ENCODE measurements around the gene DHDH.

Gene DHDH

GRCh38 chr19:48950830-48951519 is 17.5 kb downstream of the DHDH start:
- DNase-seq (ENCODE audit: extremely low read depth, low read depth) = no peak
- no peak for TF ChIP-seq CTCF (IDR thresholded peaks at IDR 0.05; ENCODE audit: low read depth, low read length, missing control alignments)

GRCh38 chr19:48953141-48953540 is 19.6 kb downstream of the DHDH start:
- no peak for TF ChIP-seq CTCF (IDR thresholded peaks at IDR 0.05; ENCODE audit: low read depth, low read length, missing control alignments)
- DNase-seq (ENCODE audit: extremely low read depth, low read depth) = no peak
- H3K4me3 ChIP-seq (replicated peaks; ENCODE audit: low read depth, low read length) = no peak overlapping the region

More at GRCh38 chr19:48950830-48951519, 17.5 kb downstream of the DHDH start:
- H3K4me3 ChIP-seq (replicated peaks; ENCODE audit: low read depth, low read length) = no peak overlapping the region

GRCh38 chr19:48953990-48954594 is 20.6 kb downstream of the DHDH start:
- H3K4me3 ChIP-seq (replicated peaks; ENCODE audit: low read depth, low read length) = peak overlapping the region; percentile 95
- no peak for TF ChIP-seq CTCF (IDR thresholded peaks at IDR 0.05; ENCODE audit: low read depth, low read length, missing control alignments)
- DNase-seq (ENCODE audit: extremely low read depth, low read depth) = no peak

- H3K4me3 ChIP-seq (replicated peaks; ENCODE audit: low read depth, low read length) = peak within 1 kb of the TSS; percentile 95
- DNase-seq (ENCODE audit: extremely low read depth, low read depth) = peak; percentile 87
- TF ChIP-seq CTCF (IDR thresholded peaks at IDR 0.05; ENCODE audit: low read depth, low read length, missing control alignments) = no peak
Measured at GRCh38 chr19:48954595-48955307, 21.3 kb downstream of the DHDH start, which contains the start of gene BAX. Gene BAX (plus strand): TSS chr19:48954875. CDS start chr19:48954929, 54 bp downstream.

GRCh38 chr19:48955308-48955958 is 21.9 kb downstream of the DHDH start:
- peak overlapping the region; percentile 95 for H3K4me3 ChIP-seq (replicated peaks; ENCODE audit: low read depth, low read length)
- no peak for DNase-seq (ENCODE audit: extremely low read depth, low read depth)
- TF ChIP-seq CTCF (IDR thresholded peaks at IDR 0.05; ENCODE audit: low read depth, low read length, missing control alignments) = no peak

- no peak for DNase-seq (ENCODE audit: extremely low read depth, low read depth)
- no peak for TF ChIP-seq CTCF (IDR thresholded peaks at IDR 0.05; ENCODE audit: low read depth, low read length, missing control alignments)
- no peak overlapping the region for H3K4me3 ChIP-seq (replicated peaks; ENCODE audit: low read depth, low read length)
Measured at GRCh38 chr19:48958006-48958405, 24.5 kb downstream of the DHDH start.

All from HFF-Myc (cell line).